Measurements from ENCODE around the gene ADGRG6. TPM values are rescaled to one million over a fixed set of nuclear protein-coding genes. Genes with fewer than 3 reads are reported as not detected.

Gene ADGRG6
- total RNA-seq, 1 donor from 2014 or later = not detected

GRCh38 chr6:142400495-142400894, 98.7 kb downstream of the ADGRG6 start:
- peaks cover 60% of the 10 kb centered on the region for H3K27me3 Mint-ChIP-seq (ENCODE audit: insufficient read depth)
- no peak overlapping the region for H3K4me3 Mint-ChIP-seq
- no peak for DNase-seq (ENCODE audit: low spot score)
- H3K36me3 Mint-ChIP-seq (ENCODE audit: low read depth) = no peaks in the 10 kb centered on the region
- no peak overlapping the region for H3K27ac Mint-ChIP-seq
- intact Hi-C loops (cut with micrococcal nuclease) = no loop called here
- no peaks in the 10 kb centered on the region for H3K9me3 Mint-ChIP-seq
- H3K4me1 Mint-ChIP-seq (ENCODE audit: low read depth) = peaks cover 9% of the 10 kb centered on the region

GRCh38 chr6:142401838-142402237, 100.0 kb downstream of the ADGRG6 start:
- Mint-ChIP-seq H3K4me1 (ENCODE audit: low read depth) (no peaks in the 10 kb centered on the region), H3K27me3 (ENCODE audit: insufficient read depth) (peaks cover 58% of the 10 kb centered on the region), H3K4me3 (no peak overlapping the region), H3K36me3 (ENCODE audit: low read depth) (no peaks in the 10 kb centered on the region), H3K9me3 (no peaks in the 10 kb centered on the region), H3K27ac (no peak overlapping the region)
- intact Hi-C loops (cut with micrococcal nuclease) = no loop called here
- DNase-seq (ENCODE audit: low spot score) = no peak

GRCh38 chr6:142404751-142405150, 102.9 kb downstream of the ADGRG6 start:
- no peaks in the 10 kb centered on the region for H3K36me3 Mint-ChIP-seq (ENCODE audit: low read depth)
- no peak overlapping the region for H3K27ac Mint-ChIP-seq
- H3K4me3 Mint-ChIP-seq = no peak overlapping the region
- DNase-seq (ENCODE audit: low spot score) = no peak
- intact Hi-C loops (cut with micrococcal nuclease) = no loop called here
- H3K27me3 Mint-ChIP-seq (ENCODE audit: insufficient read depth) = peaks cover 41% of the 10 kb centered on the region
- H3K4me1 Mint-ChIP-seq (ENCODE audit: low read depth) = peaks cover 3% of the 10 kb centered on the region
- H3K9me3 Mint-ChIP-seq = no peaks in the 10 kb centered on the region

- DNase-seq (ENCODE audit: low spot score) = no peak
- no peaks in the 10 kb centered on the region for H3K9me3 Mint-ChIP-seq
- H3K4me1 Mint-ChIP-seq (ENCODE audit: low read depth) = peaks cover 8% of the 10 kb centered on the region
- no peaks in the 10 kb centered on the region for H3K36me3 Mint-ChIP-seq (ENCODE audit: low read depth)
- no peak overlapping the region for H3K27ac Mint-ChIP-seq
- H3K4me3 Mint-ChIP-seq = no peak overlapping the region
- peaks cover 33% of the 10 kb centered on the region for H3K27me3 Mint-ChIP-seq (ENCODE audit: insufficient read depth)
- intact Hi-C loops (cut with micrococcal nuclease) = no loop called here
These were observed 104.3 kb downstream of the ADGRG6 start for GRCh38 chr6:142406131-142406530.

- intact Hi-C loops (cut with micrococcal nuclease) = no loop called here
- H3K27ac Mint-ChIP-seq = no peak overlapping the region
- no peaks in the 10 kb centered on the region for H3K9me3 Mint-ChIP-seq
- no peak overlapping the region for H3K4me3 Mint-ChIP-seq
- peaks cover 8% of the 10 kb centered on the region for H3K4me1 Mint-ChIP-seq (ENCODE audit: low read depth)
- peaks cover 23% of the 10 kb centered on the region for H3K27me3 Mint-ChIP-seq (ENCODE audit: insufficient read depth)
- no peaks in the 10 kb centered on the region for H3K36me3 Mint-ChIP-seq (ENCODE audit: low read depth)
- no peak for DNase-seq (ENCODE audit: low spot score)
These were observed 106.0 kb downstream of the ADGRG6 start for GRCh38 chr6:142407685-142408273.

GRCh38 chr6:142408409-142408808, 106.6 kb downstream of the ADGRG6 start:
- no peak overlapping the region for H3K27ac Mint-ChIP-seq
- no peaks in the 10 kb centered on the region for H3K36me3 Mint-ChIP-seq (ENCODE audit: low read depth)
- H3K9me3 Mint-ChIP-seq = no peaks in the 10 kb centered on the region
- DNase-seq (ENCODE audit: low spot score) = no peak
- peaks cover 8% of the 10 kb centered on the region for H3K4me1 Mint-ChIP-seq (ENCODE audit: low read depth)
- H3K4me3 Mint-ChIP-seq = no peak overlapping the region
- intact Hi-C loops (cut with micrococcal nuclease) = no loop called here
- peaks cover 22% of the 10 kb centered on the region for H3K27me3 Mint-ChIP-seq (ENCODE audit: insufficient read depth)

- H3K27ac Mint-ChIP-seq = no peak overlapping the region
- no peaks in the 10 kb centered on the region for H3K9me3 Mint-ChIP-seq
- no peak for DNase-seq (ENCODE audit: low spot score)
- peaks cover 19% of the 10 kb centered on the region for H3K27me3 Mint-ChIP-seq (ENCODE audit: insufficient read depth)
- H3K4me1 Mint-ChIP-seq (ENCODE audit: low read depth) = peaks cover 8% of the 10 kb centered on the region
- H3K4me3 Mint-ChIP-seq = no peak overlapping the region
- intact Hi-C loops (cut with micrococcal nuclease) = no loop called here
- no peaks in the 10 kb centered on the region for H3K36me3 Mint-ChIP-seq (ENCODE audit: low read depth)
These were observed 108.0 kb downstream of the ADGRG6 start for GRCh38 chr6:142409794-142410193.

- H3K36me3 Mint-ChIP-seq (ENCODE audit: low read depth) = no peaks in the 10 kb centered on the region
- H3K27ac Mint-ChIP-seq = no peak overlapping the region
- intact Hi-C loops (cut with micrococcal nuclease) = no loop called here
- no peaks in the 10 kb centered on the region for H3K9me3 Mint-ChIP-seq
- no peak overlapping the region for H3K4me3 Mint-ChIP-seq
- H3K27me3 Mint-ChIP-seq (ENCODE audit: insufficient read depth) = peaks cover 14% of the 10 kb centered on the region
- peaks cover 8% of the 10 kb centered on the region for H3K4me1 Mint-ChIP-seq (ENCODE audit: low read depth)
- no peak for DNase-seq (ENCODE audit: low spot score)
These were observed 109.3 kb downstream of the ADGRG6 start for GRCh38 chr6:142411145-142411544.

- intact Hi-C loops (cut with micrococcal nuclease) = no loop called here
- Mint-ChIP-seq H3K36me3 (ENCODE audit: low read depth) (no peaks in the 10 kb centered on the region), H3K27ac (no peak overlapping the region), H3K4me1 (ENCODE audit: low read depth) (peaks cover 8% of the 10 kb centered on the region), H3K27me3 (ENCODE audit: insufficient read depth) (peaks cover 15% of the 10 kb centered on the region), H3K9me3 (no peaks in the 10 kb centered on the region), H3K4me3 (no peak overlapping the region)
- no peak for DNase-seq (ENCODE audit: low spot score)
These were observed 110.4 kb downstream of the ADGRG6 start for GRCh38 chr6:142412241-142412640.

- peaks cover 8% of the 10 kb centered on the region for H3K4me1 Mint-ChIP-seq (ENCODE audit: low read depth)
- intact Hi-C loops (cut with micrococcal nuclease) = no loop called here
- H3K4me3 Mint-ChIP-seq = no peak overlapping the region
- H3K27ac Mint-ChIP-seq = no peak overlapping the region
- H3K27me3 Mint-ChIP-seq (ENCODE audit: insufficient read depth) = peaks cover 19% of the 10 kb centered on the region
- no peak for DNase-seq (ENCODE audit: low spot score)
- no peaks in the 10 kb centered on the region for H3K9me3 Mint-ChIP-seq
- H3K36me3 Mint-ChIP-seq (ENCODE audit: low read depth) = no peaks in the 10 kb centered on the region
These were observed 110.9 kb downstream of the ADGRG6 start for GRCh38 chr6:142412658-142413057.

- H3K4me1 Mint-ChIP-seq (ENCODE audit: low read depth) = peaks cover 8% of the 10 kb centered on the region
- intact Hi-C loops (cut with micrococcal nuclease) = no loop called here
- H3K4me3 Mint-ChIP-seq = no peak overlapping the region
- no peaks in the 10 kb centered on the region for H3K36me3 Mint-ChIP-seq (ENCODE audit: low read depth)
- H3K27ac Mint-ChIP-seq = no peak overlapping the region
- H3K9me3 Mint-ChIP-seq = no peaks in the 10 kb centered on the region
- H3K27me3 Mint-ChIP-seq (ENCODE audit: insufficient read depth) = peaks cover 23% of the 10 kb centered on the region
- DNase-seq (ENCODE audit: low spot score) = no peak
These were observed 111.3 kb downstream of the ADGRG6 start for GRCh38 chr6:142413111-142413510.

GRCh38 chr6:142414462-142415250, 112.8 kb downstream of the ADGRG6 start:
- Mint-ChIP-seq H3K9me3 (no peaks in the 10 kb centered on the region), H3K27me3 (ENCODE audit: insufficient read depth) (peaks cover 19% of the 10 kb centered on the region), H3K36me3 (ENCODE audit: low read depth) (no peaks in the 10 kb centered on the region), H3K4me3 (no peak overlapping the region), H3K27ac (no peak overlapping the region), H3K4me1 (ENCODE audit: low read depth) (peaks cover 6% of the 10 kb centered on the region)
- DNase-seq (ENCODE audit: low spot score) = no peak
- intact Hi-C loops (cut with micrococcal nuclease) = no loop called here

- Mint-ChIP-seq H3K27me3 (ENCODE audit: insufficient read depth) (peaks cover 21% of the 10 kb centered on the region), H3K4me3 (no peak overlapping the region), H3K36me3 (ENCODE audit: low read depth) (no peaks in the 10 kb centered on the region), H3K4me1 (ENCODE audit: low read depth) (no peaks in the 10 kb centered on the region), H3K27ac (no peak overlapping the region), H3K9me3 (no peaks in the 10 kb centered on the region)
- intact Hi-C loops (cut with micrococcal nuclease) = no loop called here
- no peak for DNase-seq (ENCODE audit: low spot score)
These were observed 114.4 kb downstream of the ADGRG6 start for GRCh38 chr6:142416179-142416578.
